Heart left ventricle (tissue), 13 donors: ENCODE results near the gene MCTP1.

Source experiments
- POLR2A ChIP-seq, 2 donors: fragments of 450-650 bp; IDR thresholded peaks; one replicate each; pipeline ENCODE4 v1.6.1; 2017; ENCODE audit warnings: antibody characterized with exemption in 2 of 2, mild to moderate bottlenecking in 2 of 2, moderate library complexity in 2 of 2
- TF ChIP-seq, protein P1 (sequence below), 12 donors: fragments of 200-600 bp; sonication (generic) in 4 of 12; IDR thresholded peaks; one replicate each; pipeline versions ENCODE4 v1.5.0 to v1.8.0; 2018 to 2022; ENCODE audit warnings: antibody characterized with exemption in 12 of 12, mild to moderate bottlenecking in 5 of 12
- donor health status: ischemic (EF 13 %, LVEDD 7.1; RV severe dilation, severe dysfunction).
- donor health status: DM: no; HTN: yes; CAD: no.
- donor health status: DM: no; HTN: no; CAD: no.
- donor health status: ischemic (EF 25% LVEDD 6.9; RV normal size, moderate dysfunction).
- donor health status: ischemic (EF 25% LVEDD 5.7; RV mildly dilated, moderate dysfunction).
- donor health status: ischemic (EF 35%, LVEDD 5.7; RV mildly dilated, moderate dysfunction).
- donor health status: nonischemic (EF 11% LVEDD 7.7; RV severe dilation, severe dysfunction).
- donor health status: DM: yes; HTN: yes; CAD: no.
- donor health status: PGD.
- donor health status: ischemic (EF 29% LVEDD 5.4; RV normal size, mild dysfunction).
- donor health status: nonischemic (EF 23%, LVEDD 6.1; RV moderate dilation, normal function).

DNA sequence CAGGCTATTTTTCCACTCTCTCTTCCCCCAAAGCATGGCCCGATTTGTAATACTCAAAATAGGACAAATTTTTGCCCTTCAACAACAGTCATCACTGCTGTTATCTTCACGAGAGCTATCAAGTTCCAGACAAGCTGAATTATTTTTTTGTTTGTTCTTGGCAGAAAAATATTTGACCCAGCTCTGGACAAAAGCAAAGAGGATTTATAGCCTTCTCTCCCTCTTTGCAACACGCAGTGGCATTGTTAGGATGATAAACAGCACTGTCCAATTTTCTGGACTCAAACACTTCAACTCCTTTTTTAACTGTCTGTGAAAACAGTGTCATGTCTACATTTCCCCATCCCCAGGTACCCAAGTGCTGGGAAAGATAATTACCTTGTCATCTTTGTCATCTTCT lies 506.2 kb downstream of the MCTP1 start:
- no peak for TF ChIP-seq POLR2A (IDR thresholded peaks at IDR 0.05)
- TF ChIP-seq, protein P1, sequence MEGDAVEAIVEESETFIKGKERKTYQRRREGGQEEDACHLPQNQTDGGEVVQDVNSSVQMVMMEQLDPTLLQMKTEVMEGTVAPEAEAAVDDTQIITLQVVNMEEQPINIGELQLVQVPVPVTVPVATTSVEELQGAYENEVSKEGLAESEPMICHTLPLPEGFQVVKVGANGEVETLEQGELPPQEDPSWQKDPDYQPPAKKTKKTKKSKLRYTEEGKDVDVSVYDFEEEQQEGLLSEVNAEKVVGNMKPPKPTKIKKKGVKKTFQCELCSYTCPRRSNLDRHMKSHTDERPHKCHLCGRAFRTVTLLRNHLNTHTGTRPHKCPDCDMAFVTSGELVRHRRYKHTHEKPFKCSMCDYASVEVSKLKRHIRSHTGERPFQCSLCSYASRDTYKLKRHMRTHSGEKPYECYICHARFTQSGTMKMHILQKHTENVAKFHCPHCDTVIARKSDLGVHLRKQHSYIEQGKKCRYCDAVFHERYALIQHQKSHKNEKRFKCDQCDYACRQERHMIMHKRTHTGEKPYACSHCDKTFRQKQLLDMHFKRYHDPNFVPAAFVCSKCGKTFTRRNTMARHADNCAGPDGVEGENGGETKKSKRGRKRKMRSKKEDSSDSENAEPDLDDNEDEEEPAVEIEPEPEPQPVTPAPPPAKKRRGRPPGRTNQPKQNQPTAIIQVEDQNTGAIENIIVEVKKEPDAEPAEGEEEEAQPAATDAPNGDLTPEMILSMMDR (IDR thresholded peaks at IDR 0.05) = no peak
